Left ventricle myocardium inferior (tissue), 1 donor: Measurements from ENCODE around the gene RAD51B. TPM values are rescaled to one million over a fixed set of nuclear protein-coding genes. Genes with fewer than 3 reads are reported as not detected.

Experiments
- DNase-seq: peaks from one replicate; pipeline ENCODE4 v3.0.0-alpha.2; 2020
- H3K27ac ChIP-seq: fragments of 200-600 bp; replicated peaks from 2 replicates; pipeline ENCODE4 v1.8.0; 2021
- H3K27me3 ChIP-seq: fragments of 200-600 bp; 2 replicates; pipeline ENCODE4 v1.8.0; 2021; ENCODE audit warnings: low read depth
- H3K36me3 ChIP-seq: fragments of 200-600 bp; 2 replicates; pipeline ENCODE4 v1.8.0; 2021
- H3K4me1 ChIP-seq: fragments of 200-600 bp; 2 replicates; pipeline ENCODE4 v1.8.0; 2021
- H3K4me3 ChIP-seq: fragments of 200-600 bp; 2 replicates; pipeline ENCODE4 v1.8.0; 2021; ENCODE audit warnings: mild to moderate bottlenecking, moderate library complexity
- H3K9me3 ChIP-seq: fragments of 200-600 bp; replicated peaks from 2 replicates; pipeline ENCODE4 v1.8.0; 2021
- CTCF ChIP-seq: fragments of 200-600 bp; IDR thresholded peaks from 2 replicates; pipeline ENCODE4 v1.8.0; 2021; ENCODE audit warnings: antibody characterized with exemption, mild to moderate bottlenecking, borderline replicate concordance
- intact Hi-C: fragments of 100-400 bp; cut with micrococcal nuclease; formaldehyde crosslinking; loops from one replicate; pipeline ENCODE4 v1.11.0; 2022
- total RNA-seq: library from RNA; stranded (reverse); fragmentation: NEBNext Ultra II Directional; extraction: Animal tissue kit (Norgen Biotek cat#: 25700); gene quantifications from one replicate; pipeline ENCODE4 v1.2.1, GENCODE V29; 2021
- donor health status: DM: no; HTN: yes; CAD: no; lungs with severe emphysema.

RAD51B gene
- total RNA-seq, 1 donor from 2014 or later, result 2.4 TPM

DNA sequence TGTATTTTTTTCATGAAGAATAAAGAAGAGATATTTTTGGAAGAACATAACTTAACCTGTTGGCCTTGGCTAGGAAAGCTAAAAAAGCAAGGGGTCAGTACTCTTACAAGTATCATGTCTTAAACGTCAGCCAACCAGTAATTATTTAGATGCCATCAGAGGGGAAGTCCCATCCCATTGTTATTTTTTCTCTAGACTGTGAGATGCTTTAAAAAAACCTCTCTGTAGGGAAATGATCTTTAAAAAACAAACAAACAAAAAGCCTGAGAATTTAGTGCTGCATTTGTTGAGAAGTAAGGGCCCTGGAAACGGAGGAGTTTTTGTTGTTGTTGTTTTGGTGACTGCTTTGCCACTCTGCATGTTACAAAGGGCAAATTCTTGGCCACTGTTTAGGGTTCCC lies 499.2 kb downstream of the RAD51B start:
- no peaks in the 10 kb centered on the region for H3K27me3 ChIP-seq
- no peak for TF ChIP-seq CTCF
- peaks cover 11% of the 10 kb centered on the region for H3K4me1 ChIP-seq
- no peak for DNase-seq
- no peaks in the 10 kb centered on the region for H3K36me3 ChIP-seq
- H3K4me3 ChIP-seq, result no peak overlapping the region
- H3K9me3 ChIP-seq, result no peaks in the 10 kb centered on the region
- H3K27ac ChIP-seq, result peak overlapping the region; percentile 41
- intact Hi-C loops, result no loop called here

GRCh38 chr14:68320495-68320894 lies 500.9 kb downstream of the RAD51B start:
- intact Hi-C loops, result no loop called here
- no peak for TF ChIP-seq CTCF
- no peak for DNase-seq
- no peaks in the 10 kb centered on the region for H3K36me3 ChIP-seq
- peaks cover 11% of the 10 kb centered on the region for H3K4me1 ChIP-seq
- H3K4me3 ChIP-seq, result no peak overlapping the region
- no peak overlapping the region for H3K27ac ChIP-seq
- no peaks in the 10 kb centered on the region for H3K27me3 ChIP-seq
- H3K9me3 ChIP-seq, result no peaks in the 10 kb centered on the region

GRCh38 chr14:68322940-68323620 lies 503.5 kb downstream of the RAD51B start:
- Histone ChIP-seq H3K4me1 (peaks cover 16% of the 10 kb centered on the region), H3K27me3 (no peaks in the 10 kb centered on the region), H3K36me3 (no peaks in the 10 kb centered on the region), H3K27ac (no peak overlapping the region), H3K4me3 (no peak overlapping the region), H3K9me3 (no peaks in the 10 kb centered on the region)
- DNase-seq, result no peak
- no peak for TF ChIP-seq CTCF
- intact Hi-C loops, result no loop called here

DNA sequence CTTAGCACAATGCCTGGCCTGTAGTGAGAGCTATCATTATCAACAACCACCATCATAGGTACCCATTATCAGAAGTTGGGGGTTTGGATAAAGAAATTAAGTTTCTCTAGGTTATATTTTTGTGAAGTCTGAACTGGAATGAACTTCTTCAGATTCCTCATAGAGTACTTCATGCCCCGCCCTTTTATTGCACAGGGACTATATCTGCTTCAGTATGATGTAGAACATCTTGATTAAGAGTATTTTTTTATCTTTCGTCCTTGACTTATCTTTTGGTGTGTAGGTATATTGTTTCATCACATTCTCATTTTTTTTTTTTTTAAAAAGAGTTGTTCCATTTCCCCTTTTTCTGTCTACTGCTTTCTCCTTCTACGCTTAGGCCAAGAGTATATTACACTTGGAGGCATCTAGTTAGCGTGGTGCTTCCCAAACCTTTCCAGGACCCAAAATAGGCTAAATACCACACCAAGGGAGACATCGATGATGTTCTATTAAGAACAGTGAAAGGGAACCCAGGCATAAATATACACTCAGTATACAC lies 505.8 kb downstream of the RAD51B start:
- no peak overlapping the region for H3K27ac ChIP-seq
- no peaks in the 10 kb centered on the region for H3K36me3 ChIP-seq
- TF ChIP-seq CTCF, result no peak
- no peaks in the 10 kb centered on the region for H3K27me3 ChIP-seq
- H3K9me3 ChIP-seq, result no peaks in the 10 kb centered on the region
- H3K4me1 ChIP-seq, result peaks cover 6% of the 10 kb centered on the region
- H3K4me3 ChIP-seq, result no peak overlapping the region
- intact Hi-C loops, result no loop called here
- no peak for DNase-seq

DNA sequence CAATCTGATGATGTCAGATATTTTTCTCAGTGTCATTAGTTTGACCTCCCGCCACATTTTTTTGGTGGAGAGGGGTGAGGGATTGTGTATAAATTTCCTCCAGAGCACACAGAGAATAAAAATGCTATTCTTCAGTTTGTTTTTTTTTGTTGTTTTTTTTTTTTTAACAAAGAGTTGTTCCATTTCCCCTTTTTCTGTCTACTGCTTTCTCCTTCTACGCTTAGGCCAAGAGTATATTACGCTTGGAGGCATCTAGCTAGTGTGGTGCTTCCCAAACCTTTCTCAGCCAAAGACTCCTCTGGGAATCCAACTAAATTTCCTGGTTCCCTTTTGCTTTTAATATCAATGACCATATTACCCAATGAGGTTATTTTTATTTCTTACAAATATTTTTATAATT lies 507.7 kb downstream of the RAD51B start:
- Histone ChIP-seq H3K4me3 (no peak overlapping the region), H3K4me1 (peaks cover 12% of the 10 kb centered on the region), H3K27ac (peak overlapping the region; percentile 43), H3K36me3 (no peaks in the 10 kb centered on the region), H3K9me3 (no peaks in the 10 kb centered on the region), H3K27me3 (no peaks in the 10 kb centered on the region)
- intact Hi-C loops, result no loop called here
- no peak for TF ChIP-seq CTCF
- DNase-seq, result no peak
